IMR-90 (cell line): ENCODE data around the gene OR51Q1. TPM values are rescaled to one million over a fixed set of nuclear protein-coding genes. Genes with fewer than 3 reads are reported as not detected.

Experiments used
- ATAC-seq: fragments of 200-7000 bp; cut with Tn5 transposase; 2 replicates; pipeline ENCODE4 v1.9.1; 2020; ENCODE audit warnings: low read depth, mild to moderate bottlenecking, moderate library complexity
- BruUV-seq: library from RNA; stranded (reverse); fragments of 400-500 nt; replicated peaks from 2 replicates; lab custom pipeline; 2021; lab: Mats Ljungman, UMichigan
- CTCF ChIA-PET: fragments of 300-600 bp; formaldehyde crosslinking; extraction: SDS; loops from one replicate; lab custom pipeline; 2021; ENCODE audit warnings: antibody characterized with exemption; lab: Yijun Ruan, JAX
- POLR2A ChIA-PET: fragments of 300-600 bp; sonication (Branson Sonifier 250); formaldehyde crosslinking; loops from one replicate; lab custom pipeline; 2022; ENCODE audit warnings: antibody characterized with exemption; ENCODE audit not compliant: unreplicated experiment; lab: Charles Lee
- DNase-seq: peaks from one replicate; pipeline ENCODE4 v3.0.0; 2013
- H2AFZ ChIP-seq: replicated peaks from 2 replicates; pipeline ENCODE3; 2013; ENCODE audit warnings: low read length, mild to moderate bottlenecking; ENCODE audit not compliant: poor library complexity
- H2AK5ac ChIP-seq: 2 replicates; pipeline ENCODE4 v1.6.1; 2013; ENCODE audit warnings: low read depth, low read length, inconsistent platforms
- H2AK9ac ChIP-seq: replicated peaks from 2 replicates; pipeline ENCODE3; 2013; ENCODE audit warnings: mild to moderate bottlenecking, low read depth, low read length, moderate library complexity; ENCODE audit not compliant: poor library complexity
- H2BK120ac ChIP-seq: 2 replicates; pipeline ENCODE4 v1.6.1; 2013; ENCODE audit warnings: low read depth, low read length, inconsistent platforms
- H2BK15ac ChIP-seq: 3 replicates; pipeline ENCODE4 v1.6.1; 2013; ENCODE audit warnings: low read depth, low read length, inconsistent platforms
- H2BK20ac ChIP-seq: 2 replicates; pipeline ENCODE4 v1.6.1; 2013; ENCODE audit warnings: low read depth, mild to moderate bottlenecking, inconsistent platforms, low read length, moderate library complexity
- H2BK5ac ChIP-seq: 2 replicates; pipeline ENCODE4 v1.6.1; 2013; ENCODE audit warnings: mild to moderate bottlenecking, low read depth, low read length, inconsistent platforms; ENCODE audit not compliant: poor library complexity, severe bottlenecking
- H3K14ac ChIP-seq: replicated peaks from 2 replicates; pipeline ENCODE4 v1.6.1; 2013; ENCODE audit warnings: low read depth, low read length, inconsistent platforms
- H3K18ac ChIP-seq: 2 replicates; pipeline ENCODE4 v1.6.1; 2013; ENCODE audit warnings: low read depth, low read length, control low read depth
- H3K23ac ChIP-seq: 2 replicates; pipeline ENCODE4 v1.6.1; 2013; ENCODE audit warnings: low read depth, low read length, inconsistent platforms
- H3K27ac ChIP-seq: 2 replicates; pipeline ENCODE4 v1.5.1; 2013; ENCODE audit warnings: mild to moderate bottlenecking, control low read depth, low read length; ENCODE audit not compliant: insufficient read depth
- H3K27me3 ChIP-seq: 2 replicates; pipeline ENCODE4 v1.6.1; 2013; ENCODE audit warnings: low read length; ENCODE audit not compliant: control insufficient read depth, insufficient read depth
- H3K36me3 ChIP-seq: 2 replicates; pipeline ENCODE4 v1.6.1; 2013; ENCODE audit warnings: low read length, mixed read lengths; ENCODE audit not compliant: control insufficient read depth, insufficient read depth
- H3K4ac ChIP-seq: 2 replicates; pipeline ENCODE4 v1.6.1; 2013; ENCODE audit warnings: low read depth, low read length, inconsistent platforms
- H3K4me1 ChIP-seq: 2 replicates; pipeline ENCODE4 v1.6.1; 2013; ENCODE audit warnings: low read length, mixed read lengths; ENCODE audit not compliant: control insufficient read depth, insufficient read depth
- H3K4me2 ChIP-seq: 2 replicates; pipeline ENCODE4 v1.6.1; 2013; ENCODE audit warnings: low read depth, mild to moderate bottlenecking, control low read depth, low read length, moderate library complexity
- H3K4me3 ChIP-seq: 2 replicates; pipeline ENCODE4 v1.5.1; 2013; ENCODE audit warnings: low read depth, mild to moderate bottlenecking, control low read depth, low read length, moderate library complexity; ENCODE audit not compliant: insufficient read depth
- H3K56ac ChIP-seq: 2 replicates; pipeline ENCODE4 v1.6.1; 2013; ENCODE audit warnings: low read length, inconsistent platforms; ENCODE audit not compliant: insufficient read depth; ENCODE audit errors: extremely low read depth
- H3K79me1 ChIP-seq, 2 experiments: 2 replicates each; pipeline ENCODE4 v1.6.1; 2013; ENCODE audit warnings: low read length in 2 of 2, inconsistent platforms in 1 of 2, low read depth in 1 of 2
- H3K9ac ChIP-seq: 2 replicates; pipeline ENCODE4 v1.6.1; 2013; ENCODE audit warnings: low read depth, low read length, control low read depth
- H3K9me1 ChIP-seq: 2 replicates; pipeline ENCODE4 v1.6.1; 2013; ENCODE audit warnings: low read length, inconsistent platforms; ENCODE audit not compliant: insufficient read depth
- H3K9me3 ChIP-seq: 2 replicates; pipeline ENCODE4 v1.6.1; 2013; ENCODE audit warnings: low read length; ENCODE audit not compliant: control insufficient read depth, insufficient read depth
- H4K20me1 ChIP-seq: 2 replicates; pipeline ENCODE4 v1.6.1; 2013; ENCODE audit warnings: low read length, inconsistent platforms; ENCODE audit not compliant: insufficient read depth
- H4K5ac ChIP-seq: 2 replicates; pipeline ENCODE4 v1.6.1; 2013; ENCODE audit warnings: mild to moderate bottlenecking, low read depth, low read length, control low read depth
- H4K8ac ChIP-seq, 2 experiments: 2 replicates each; pipeline ENCODE4 v1.6.1; 2013; ENCODE audit warnings: low read depth in 2 of 2, low read length in 2 of 2, control low read depth in 1 of 2, inconsistent platforms in 1 of 2
- H4K91ac ChIP-seq: 2 replicates; pipeline ENCODE4 v1.6.1; 2013; ENCODE audit warnings: low read depth, low read length, inconsistent platforms; ENCODE audit not compliant: insufficient read depth
- BHLHE40 ChIP-seq: fragments of 150-350 bp; IDR thresholded peaks from 2 replicates; pipeline ENCODE4 v1.6.1; 2016; ENCODE audit warnings: mild to moderate bottlenecking, low read depth, low read length
- MAZ ChIP-seq: IDR thresholded peaks from 2 replicates; pipeline ENCODE4 v1.6.1; 2012; ENCODE audit warnings: low read depth, mild to moderate bottlenecking, low read length, improper control_type of control experiment, moderate library complexity, borderline replicate concordance
- RCOR1 ChIP-seq: IDR thresholded peaks from 2 replicates; pipeline ENCODE4 v1.6.1; 2012; ENCODE audit warnings: mild to moderate bottlenecking, low read length, improper control_type of control experiment; ENCODE audit not compliant: insufficient replicate concordance
- RFX5 ChIP-seq: IDR thresholded peaks from 2 replicates; pipeline ENCODE4 v1.8.0; 2012; ENCODE audit warnings: low read depth, mild to moderate bottlenecking, low read length, moderate library complexity
- WGBS, 2 experiments: methylation state at CpG; one replicate each; pipeline versions ENCODE4 v1.1.5 to v1.1.7; 2013; ENCODE audit warnings: missing lambda C conversion rate in 2 of 2; ENCODE audit not compliant: insufficient read length in 1 of 2; ENCODE audit errors: extremely low coverage in 2 of 2; 5-methylcytosine and 5-hydroxymethylcytosine counted together
- dilution Hi-C: fragments of 300-500 bp; cut with HindIII; formaldehyde crosslinking; loops from one replicate; pipeline ENCODE4 v1.14.3; 2018; ENCODE audit warnings: low sequenced_read_pairs; ENCODE audit not compliant: unreplicated experiment
- in situ Hi-C: fragments of 300-500 bp; cut with MboI; formaldehyde crosslinking; loops from 3 replicates; pipeline ENCODE4 v1.14.3; 2019; ENCODE audit warnings: low sequenced_read_pairs, inconsistent platforms, mixed read lengths
- intact Hi-C: fragments of 100-400 bp; cut with micrococcal nuclease; formaldehyde crosslinking; loops from 2 replicates; pipeline ENCODE4 v1.10.0; 2022
- polyA plus RNA-seq, 3 experiments: library from polyadenylated mRNA; depleted of rRNA; stranded (reverse); fragments of >200 nt; gene quantifications; 2 replicates each; pipeline ENCODE4 v1.2.3, GENCODE V29; 2012; ENCODE audit warnings: low replicate concordance in 1 of 3
- total RNA-seq: library from RNA; depleted of rRNA; stranded (reverse); fragments of >200 nt; gene quantifications from 2 replicates; pipeline ENCODE4 v1.2.3, GENCODE V29; 2012

The OR51Q1 gene
- total and polyA plus RNA-seq, 2 of the 4 experiments (the other 2 are of a cell fraction), result not detected

GRCh38 chr11:5449432-5449831 is 27.5 kb downstream of the OR51Q1 start:
- Histone ChIP-seq H3K23ac (no peak overlapping the region), H3K79me1 (no peaks in the 10 kb centered on the region), H3K4me1 (no peaks in the 10 kb centered on the region), H4K20me1 (no peaks in the 10 kb centered on the region), H3K27ac (no peak overlapping the region), H2BK5ac (no peak overlapping the region), H3K36me3 (no peaks in the 10 kb centered on the region), H2AFZ (no peak overlapping the region), H4K5ac (no peak overlapping the region), H4K8ac (no peak overlapping the region), H3K56ac (no peak overlapping the region), H3K4me2 (no peak overlapping the region), H3K4me3 (no peak overlapping the region), H2AK9ac (no peak overlapping the region), H3K18ac (no peak overlapping the region), H3K9me1 (no peaks in the 10 kb centered on the region), H2BK20ac (no peak overlapping the region), H2BK120ac (no peak overlapping the region), H3K4ac (no peak overlapping the region), H2AK5ac (no peak overlapping the region), H4K91ac (no peak overlapping the region), H3K9ac (no peak overlapping the region), H3K27me3 (no peaks in the 10 kb centered on the region), H2BK15ac (no peak overlapping the region), H3K9me3 (no peaks in the 10 kb centered on the region), H3K14ac (no peak overlapping the region)
- ChIA-PET CTCF (no interaction called here), POLR2A (no interaction called here)
- no TSS peak for BruUV-seq
- no CpG with 5 or more reads among the region's 4 CpGs for WGBS, 2 experiments
- in situ Hi-C loops (no loop called here), dilution Hi-C loops (no loop called here), intact Hi-C loops (no loop called here)
- DNase-seq (no peak), ATAC-seq (no peak)
- TF ChIP-seq BHLHE40 (no peak), RCOR1 (no peak), RFX5 (no peak), MAZ (no peak)
